HepG2 (cell line): Measurements from ENCODE around the gene DICER1. TPM values are rescaled to one million over a fixed set of nuclear protein-coding genes. Genes with fewer than 3 reads are reported as not detected.

Experiments
- ATAC-seq: fragments of 200-7000 bp; cut with Tn5 transposase; 3 replicates; pipeline ENCODE4 v1.9.1; 2020; ENCODE audit warnings: mild to moderate bottlenecking, moderate library complexity
- BruUV-seq: library from RNA; stranded (reverse); fragments of 400-500 nt; replicated peaks from 2 replicates; lab custom pipeline; 2021; lab: Mats Ljungman, UMichigan
- CTCF ChIA-PET: fragments of 300-600 bp; formaldehyde crosslinking; extraction: SDS; loops from one replicate; lab custom pipeline; 2021; ENCODE audit warnings: low total read pairs, inconsistent platforms, low intra/inter-chr PET ratio; lab: Yijun Ruan, JAX
- POLR2A ChIA-PET: fragments of 350-600 bp; sonication (Branson Sonifier 250); formaldehyde crosslinking; loops from one replicate; lab custom pipeline; 2020; ENCODE audit warnings: antibody characterized with exemption, inconsistent platforms; lab: Yijun Ruan, JAX
- DNase-seq: peaks from one replicate; pipeline ENCODE4 v3.0.0-alpha.2; 2015; ENCODE audit warnings: low spot score
- FAIRE-seq: peaks from 3 replicates; lab custom pipeline; 2011; peaks lifted over from hg19 to GRCh38; lab: Jason Lieb, UNC
- H2AFZ ChIP-seq: one replicate; pipeline ENCODE4 v1.6.1; 2011; ENCODE audit warnings: low read length, inconsistent platforms
- H3K27ac ChIP-seq: fragments of 300-600 bp; 3 replicates; pipeline ENCODE4 v1.8.0; 2011; ENCODE audit warnings: mixed run types, mild to moderate bottlenecking, mixed read lengths, low read length, inconsistent platforms; ENCODE audit not compliant: insufficient read depth; ENCODE audit errors: extremely low read length
- H3K27me3 ChIP-seq, 2 experiments: fragments of 200-600 bp in 1 of 2; 2 replicates in 1 of 2; 3 replicates in 1 of 2; pipeline versions ENCODE4 v1.6.0 to v1.8.0; 2011; ENCODE audit warnings: low read length in 2 of 2, mild to moderate bottlenecking in 2 of 2, moderate library complexity in 2 of 2, inconsistent platforms in 1 of 2; ENCODE audit not compliant: insufficient read depth in 2 of 2, control insufficient read depth in 1 of 2
- H3K36me3 ChIP-seq, 2 experiments: fragments of 200-600 bp in 1 of 2; replicated peaks in 1 of 2; 2 replicates in 1 of 2; 3 replicates in 1 of 2; pipeline versions ENCODE4 v1.5.1 to v1.8.0; 2011; ENCODE audit warnings: low read length in 2 of 2, inconsistent platforms in 1 of 2; ENCODE audit not compliant: insufficient read depth in 2 of 2, control insufficient read depth in 1 of 2
- H3K4me1 ChIP-seq: 2 replicates; pipeline ENCODE4 v1.5.1; 2012; ENCODE audit warnings: low read length, inconsistent platforms; ENCODE audit not compliant: insufficient read depth
- H3K4me2 ChIP-seq: 2 replicates; pipeline ENCODE4 v1.6.0; 2011; ENCODE audit warnings: low read depth, low read length, inconsistent platforms
- H3K4me3 ChIP-seq, 3 experiments: fragments of 200-600 bp in 1 of 3; sonication (generic), shearing (Covaris generic) in 1 of 3; replicated peaks in 1 of 3; 2 replicates each; pipeline ENCODE4 v1.5.1; 2011 to 2016; ENCODE audit warnings: low read length in 3 of 3, inconsistent platforms in 2 of 3, low read depth in 2 of 3, mild to moderate bottlenecking in 2 of 3, control low read depth in 1 of 3, mixed read lengths in 1 of 3; ENCODE audit not compliant: insufficient read depth in 1 of 3
- H3K79me2 ChIP-seq: one replicate; pipeline ENCODE4 v1.6.1; 2011; ENCODE audit warnings: low read length, inconsistent platforms; ENCODE audit not compliant: insufficient read depth
- H3K9ac ChIP-seq: 2 replicates; pipeline ENCODE4 v1.6.0; 2011; ENCODE audit warnings: mild to moderate bottlenecking, low read depth, low read length, inconsistent platforms; ENCODE audit not compliant: insufficient read depth
- H3K9me3 ChIP-seq: 2 replicates; pipeline ENCODE4 v1.5.1; 2012; ENCODE audit warnings: mild to moderate bottlenecking, low read length
- H4K20me1 ChIP-seq: 2 replicates; pipeline ENCODE4 v1.6.0; 2011; ENCODE audit warnings: inconsistent platforms, mild to moderate bottlenecking, low read length, moderate library complexity; ENCODE audit not compliant: insufficient read depth
- KDM5B ChIP-seq: sonication (generic); formaldehyde crosslinking; IDR thresholded peaks from 2 replicates; pipeline ENCODE4 v1.4.0; 2020; ENCODE audit warnings: missing genetic modification reagents, mild to moderate bottlenecking, borderline replicate concordance
- MAFF ChIP-seq: IDR thresholded peaks from 2 replicates; pipeline ENCODE4 v1.6.1; 2011; ENCODE audit warnings: low read depth, low read length, improper control_type of control experiment
- MAFK ChIP-seq, 2 experiments: IDR thresholded peaks in 1 of 2; conservative IDR thresholded peaks in 1 of 2; 2 replicates each; pipeline ENCODE4 v1.6.1; 2011; ENCODE audit warnings: improper control_type of control experiment in 2 of 2, low read length in 2 of 2
- SIN3B ChIP-seq: fragments of 150-350 bp; IDR thresholded peaks from 2 replicates; pipeline ENCODE4 v1.6.1; 2014; ENCODE audit warnings: low read length
- ZFP36L1 ChIP-seq: sonication (generic); formaldehyde crosslinking; IDR thresholded peaks from 2 replicates; pipeline ENCODE4 v1.8.0; 2022; ENCODE audit warnings: mild to moderate bottlenecking, missing genetic modification reagents, moderate library complexity
- ZNF816 ChIP-seq: sonication (generic); formaldehyde crosslinking; IDR thresholded peaks from 2 replicates; pipeline ENCODE4 v1.8.0; 2022; ENCODE audit warnings: missing genetic modification reagents, mild to moderate bottlenecking, borderline replicate concordance
- WGBS: methylation state at CpG from one replicate; pipeline ENCODE4 v1.1.6; 2017; ENCODE audit warnings: low lambda C conversion rate; 5-methylcytosine and 5-hydroxymethylcytosine counted together
- in situ Hi-C: cut with HindIII; loops from 2 replicates; pipeline ENCODE4 v1.10.0; 2017; ENCODE audit warnings: low pct_unique_long_range_greater_than_20kb; ENCODE audit not compliant: extremely low pct_ligation_motif_present
- intact Hi-C: fragments of 100-400 bp; cut with micrococcal nuclease; formaldehyde crosslinking; loops from one replicate; pipeline ENCODE4 v1.10.0; 2022; ENCODE audit not compliant: unreplicated experiment
- polyA plus RNA-seq, 8 experiments: library from polyadenylated mRNA; depleted of rRNA in 3 of 8; stranded (reverse) in 7 of 8; unstranded in 1 of 8; fragments of >200 nt; fragmentation: Illumina TruSeq in 4 of 8; extraction: Trizol in 4 of 8; gene quantifications; 2 replicates each; pipeline versions ENCODE4 v1.2.1 to v1.2.3, GENCODE V29; 2011 to 2016; ENCODE audit warnings: low read depth in 4 of 8, missing spikeins in 1 of 8, mixed read lengths in 1 of 8; ENCODE audit not compliant: insufficient read depth in 1 of 8
- total RNA-seq, 5 experiments: library from RNA; depleted of rRNA; stranded (reverse); fragments of >200 nt; fragmentation: Illumina TruSeq; extraction: Trizol; gene quantifications; 2 replicates each; pipeline ENCODE4 v1.2.3, GENCODE V29; 2016; ENCODE audit warnings: low read depth in 1 of 5
- TF ChIP-seq, protein P1 (sequence below): sonication (generic); formaldehyde crosslinking; IDR thresholded peaks from 2 replicates; pipeline ENCODE4 v1.8.0; 2022; ENCODE audit warnings: mild to moderate bottlenecking, missing genetic modification reagents, borderline replicate concordance
- TF ChIP-seq, protein P2 (sequence below): sonication (generic); formaldehyde crosslinking; IDR thresholded peaks from 2 replicates; pipeline ENCODE4 v1.5.1; 2020; ENCODE audit warnings: missing genetic modification reagents, mild to moderate bottlenecking, borderline replicate concordance
- TF ChIP-seq, protein P3 (sequence below): sonication (generic); formaldehyde crosslinking; IDR thresholded peaks from 2 replicates; pipeline ENCODE4 v1.4.0; 2020; ENCODE audit warnings: mild to moderate bottlenecking, missing genetic modification reagents

Gene DICER1
- total and polyA plus RNA-seq, 2 of the 13 experiments (the other 11 are each of a cell fraction or from before 2014, with no cell fraction given): 31.8 to 61.9 TPM

DNA sequence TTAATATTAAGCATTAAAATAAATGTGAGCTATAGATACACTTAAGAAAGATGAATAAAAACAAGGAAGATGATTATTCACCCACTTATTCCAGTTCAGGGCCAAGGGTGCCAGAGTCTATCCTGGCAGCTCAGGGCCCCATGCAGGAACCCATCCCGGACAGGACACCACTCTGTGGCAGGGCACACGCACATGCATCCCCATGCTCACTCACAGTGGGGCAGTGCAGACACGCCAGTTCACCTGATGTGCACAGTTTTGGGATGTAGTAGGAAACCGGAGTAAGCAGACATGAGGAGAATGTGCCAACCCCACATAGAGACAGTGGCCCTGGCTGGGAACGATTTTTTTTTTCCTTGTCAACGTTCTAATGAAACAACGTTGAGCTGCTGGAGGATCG is 47.2 kb downstream of the DICER1 start:
- no peaks in the 10 kb centered on the region for H3K79me2 ChIP-seq
- ATAC-seq (no peak), DNase-seq (no peak), FAIRE-seq (no peak)
- POLR2A ChIA-PET: no interaction called here
- BruUV-seq: no TSS peak
- H3K4me2 ChIP-seq: no peak overlapping the region
- in situ Hi-C loops: no loop called here
- 94% methylated on average over 7 of the region's 8 CpGs for WGBS
- intact Hi-C loops: loop anchor here (10.0 kb wide), 1 partner anchor 255 kb away; no protein-coding TSS in a partner anchor
- CTCF ChIA-PET: no interaction called here
- no peak overlapping the region for H3K4me3 ChIP-seq
- H3K9me3 ChIP-seq: no peaks in the 10 kb centered on the region
- no peaks in the 10 kb centered on the region for H3K27me3 ChIP-seq
- H3K9ac ChIP-seq: no peak overlapping the region
- H3K36me3 ChIP-seq: peaks cover 13 to 69% of the 10 kb centered on the region in 2 experiments
- H3K4me1 ChIP-seq: no peaks in the 10 kb centered on the region
- H3K27ac ChIP-seq: no peak overlapping the region
- H4K20me1 ChIP-seq: no peaks in the 10 kb centered on the region
- TF ChIP-seq, protein P1, sequence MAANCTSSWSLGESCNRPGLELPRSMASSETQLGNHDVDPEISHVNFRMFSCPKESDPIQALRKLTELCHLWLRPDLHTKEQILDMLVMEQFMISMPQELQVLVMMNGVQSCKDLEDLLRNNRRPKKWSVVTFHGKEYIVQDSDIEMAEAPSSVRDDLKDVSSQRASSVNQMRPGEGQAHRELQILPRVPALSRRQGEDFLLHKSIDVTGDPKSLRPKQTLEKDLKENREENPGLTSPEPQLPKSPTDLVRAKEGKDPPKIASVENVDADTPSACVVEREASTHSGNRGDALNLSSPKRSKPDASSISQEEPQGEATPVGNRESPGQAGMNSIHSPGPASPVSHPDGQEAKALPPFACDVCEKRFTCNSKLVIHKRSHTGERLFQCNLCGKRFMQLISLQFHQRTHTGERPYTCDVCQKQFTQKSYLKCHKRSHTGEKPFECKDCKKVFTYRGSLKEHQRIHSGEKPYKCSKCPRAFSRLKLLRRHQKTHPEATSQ: no peak
- TF ChIP-seq ZFP36L1 (CRISPR knock-in tag): no peak
- TF ChIP-seq, protein P2, sequence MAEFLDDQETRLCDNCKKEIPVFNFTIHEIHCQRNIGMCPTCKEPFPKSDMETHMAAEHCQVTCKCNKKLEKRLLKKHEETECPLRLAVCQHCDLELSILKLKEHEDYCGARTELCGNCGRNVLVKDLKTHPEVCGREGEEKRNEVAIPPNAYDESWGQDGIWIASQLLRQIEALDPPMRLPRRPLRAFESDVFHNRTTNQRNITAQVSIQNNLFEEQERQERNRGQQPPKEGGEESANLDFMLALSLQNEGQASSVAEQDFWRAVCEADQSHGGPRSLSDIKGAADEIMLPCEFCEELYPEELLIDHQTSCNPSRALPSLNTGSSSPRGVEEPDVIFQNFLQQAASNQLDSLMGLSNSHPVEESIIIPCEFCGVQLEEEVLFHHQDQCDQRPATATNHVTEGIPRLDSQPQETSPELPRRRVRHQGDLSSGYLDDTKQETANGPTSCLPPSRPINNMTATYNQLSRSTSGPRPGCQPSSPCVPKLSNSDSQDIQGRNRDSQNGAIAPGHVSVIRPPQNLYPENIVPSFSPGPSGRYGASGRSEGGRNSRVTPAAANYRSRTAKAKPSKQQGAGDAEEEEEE: no peak
- TF ChIP-seq SIN3B: no peak
- TF ChIP-seq, all 625 proteins: peak for 0
- no peak overlapping the region for H2AFZ ChIP-seq

DNA sequence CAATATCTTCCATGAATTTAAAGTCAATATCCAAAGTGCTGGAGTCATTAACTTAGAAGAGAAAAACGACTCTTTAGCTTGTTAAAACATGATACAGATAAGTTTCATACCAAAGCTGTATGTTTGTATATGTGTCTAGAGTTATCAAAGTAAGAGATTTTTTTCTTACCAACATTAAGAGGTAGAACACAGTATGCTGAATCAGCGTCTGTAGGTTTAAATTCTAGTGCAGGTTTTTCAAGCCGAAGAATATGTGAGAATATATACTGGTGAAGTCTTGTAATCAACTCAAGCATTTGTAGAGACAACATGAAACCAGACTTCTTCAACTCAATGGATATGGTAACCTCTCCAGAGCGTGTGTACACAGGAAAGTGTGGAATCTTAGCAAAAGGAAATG is 49.6 kb downstream of the DICER1 start:
- ChIA-PET CTCF (no interaction called here), POLR2A (no interaction called here)
- Histone ChIP-seq H3K4me2 (no peak overlapping the region), H2AFZ (no peak overlapping the region), H3K27me3 (no peaks in the 10 kb centered on the region), H3K27ac (no peak overlapping the region), H3K9me3 (no peaks in the 10 kb centered on the region), H3K79me2 (no peaks in the 10 kb centered on the region), H3K9ac (no peak overlapping the region), H3K4me3 (no peak overlapping the region), H3K4me1 (no peaks in the 10 kb centered on the region), H3K36me3 (peaks cover 17 to 78% of the 10 kb centered on the region in 2 experiments), H4K20me1 (no peaks in the 10 kb centered on the region)
- 98% methylated on average over 4 of the region's 4 CpGs for WGBS
- FAIRE-seq (no peak), DNase-seq (no peak), ATAC-seq (no peak)
- in situ Hi-C loops (no loop called here), intact Hi-C loops (no loop called here)
- TF ChIP-seq MAFF (peak; percentile 67), MAFK (conservative IDR thresholded peaks at IDR 0.05 in 1 of 2, IDR thresholded peaks at IDR 0.05 in 1 of 2; ENCODE audit: low read length in 2 of 2) (peak; percentile 47 to 84; a peak in 3 of 4 replicates), ZNF816 (no peak), KDM5B (no peak)
- TF ChIP-seq, protein P3, sequence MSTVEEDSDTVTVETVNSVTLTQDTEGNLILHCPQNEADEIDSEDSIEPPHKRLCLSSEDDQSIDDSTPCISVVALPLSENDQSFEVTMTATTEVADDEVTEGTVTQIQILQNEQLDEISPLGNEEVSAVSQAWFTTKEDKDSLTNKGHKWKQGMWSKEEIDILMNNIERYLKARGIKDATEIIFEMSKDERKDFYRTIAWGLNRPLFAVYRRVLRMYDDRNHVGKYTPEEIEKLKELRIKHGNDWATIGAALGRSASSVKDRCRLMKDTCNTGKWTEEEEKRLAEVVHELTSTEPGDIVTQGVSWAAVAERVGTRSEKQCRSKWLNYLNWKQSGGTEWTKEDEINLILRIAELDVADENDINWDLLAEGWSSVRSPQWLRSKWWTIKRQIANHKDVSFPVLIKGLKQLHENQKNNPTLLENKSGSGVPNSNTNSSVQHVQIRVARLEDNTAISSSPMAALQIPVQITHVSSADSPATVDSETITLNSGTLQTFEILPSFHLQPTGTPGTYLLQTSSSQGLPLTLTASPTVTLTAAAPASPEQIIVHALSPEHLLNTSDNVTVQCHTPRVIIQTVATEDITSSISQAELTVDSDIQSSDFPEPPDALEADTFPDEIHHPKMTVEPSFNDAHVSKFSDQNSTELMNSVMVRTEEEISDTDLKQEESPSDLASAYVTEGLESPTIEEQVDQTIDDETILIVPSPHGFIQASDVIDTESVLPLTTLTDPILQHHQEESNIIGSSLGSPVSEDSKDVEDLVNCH (CRISPR knock-in tag): no peak
- BruUV-seq: no TSS peak
